Neuronal stem cell (in vitro differentiated cells): ENCODE measurements around the gene AP1G2.

Experiments
- DNase-seq: peaks from one replicate; pipeline ENCODE4 v3.0.0-alpha.2; 2013; ENCODE audit warnings: low spot score
- H2AFZ ChIP-seq: one replicate; pipeline ENCODE4 v1.6.1; 2013; ENCODE audit warnings: mild to moderate bottlenecking, low read length, inconsistent platforms
- H2AK5ac ChIP-seq: 2 replicates; pipeline ENCODE4 v1.6.1; 2013; ENCODE audit warnings: low read depth, mild to moderate bottlenecking, inconsistent platforms, low read length, moderate library complexity, mixed read lengths
- H2BK120ac ChIP-seq: 2 replicates; pipeline ENCODE4 v1.6.1; 2013; ENCODE audit warnings: low read depth, mild to moderate bottlenecking, inconsistent platforms, low read length, moderate library complexity, mixed read lengths
- H2BK12ac ChIP-seq: one replicate; pipeline ENCODE4 v1.6.1; 2013; ENCODE audit warnings: low read length, inconsistent platforms
- H2BK15ac ChIP-seq: 2 replicates; pipeline ENCODE4 v1.6.1; 2013; ENCODE audit warnings: mild to moderate bottlenecking, low read length, inconsistent platforms, mixed read lengths
- H2BK5ac ChIP-seq: one replicate; pipeline ENCODE4 v1.6.1; 2013; ENCODE audit warnings: inconsistent platforms, mild to moderate bottlenecking, low read length, moderate library complexity
- H3K14ac ChIP-seq: one replicate; pipeline ENCODE4 v1.6.1; 2013; ENCODE audit warnings: low read length, inconsistent platforms
- H3K18ac ChIP-seq: 2 replicates; pipeline ENCODE4 v1.6.1; 2013; ENCODE audit warnings: low read length, inconsistent platforms
- H3K23ac ChIP-seq: 2 replicates; pipeline ENCODE4 v1.6.1; 2013; ENCODE audit warnings: low read depth, mild to moderate bottlenecking, mixed read lengths, low read length, inconsistent platforms; ENCODE audit not compliant: poor library complexity
- H3K27ac ChIP-seq: replicated peaks from 3 replicates; pipeline ENCODE4 v1.5.1; 2013; ENCODE audit warnings: low read length, inconsistent platforms
- H3K27me3 ChIP-seq, 3 experiments: 2 replicates each; pipeline ENCODE4 v1.6.1; 2013; ENCODE audit warnings: low read length in 3 of 3, mild to moderate bottlenecking in 2 of 3, inconsistent platforms in 1 of 3, low read depth in 1 of 3, mixed read lengths in 1 of 3, moderate library complexity in 1 of 3; ENCODE audit not compliant: control insufficient read depth in 3 of 3, insufficient read depth in 3 of 3
- H3K36me3 ChIP-seq, 2 donors: replicated peaks in 1 of 2; 2 replicates each; pipeline ENCODE4 v1.6.1; 2013; ENCODE audit warnings: low read length in 2 of 2; ENCODE audit not compliant: control insufficient read depth in 2 of 2, insufficient read depth in 2 of 2
- H3K4ac ChIP-seq: 2 replicates; pipeline ENCODE4 v1.6.1; 2013; ENCODE audit warnings: inconsistent platforms, mild to moderate bottlenecking, low read length, moderate library complexity
- H3K4me1 ChIP-seq, 2 donors: 1 replicate in 1 of 2; 2 replicates in 1 of 2; pipeline ENCODE4 v1.6.1; 2013; ENCODE audit warnings: low read length in 2 of 2, low read depth in 1 of 2; ENCODE audit not compliant: control insufficient read depth in 2 of 2, insufficient read depth in 1 of 2
- H3K4me2 ChIP-seq: one replicate; pipeline ENCODE4 v1.6.1; 2013; ENCODE audit warnings: mild to moderate bottlenecking, low read length, inconsistent platforms; ENCODE audit not compliant: insufficient read depth, poor library complexity, severe bottlenecking
- H3K4me3 ChIP-seq, 2 donors: 2 replicates each; pipeline ENCODE4 v1.5.1; 2013; ENCODE audit warnings: low read length in 2 of 2, mild to moderate bottlenecking in 2 of 2, inconsistent platforms in 1 of 2, moderate library complexity in 1 of 2
- H3K79me1 ChIP-seq: one replicate; pipeline ENCODE4 v1.6.1; 2013; ENCODE audit warnings: low read depth, mild to moderate bottlenecking, inconsistent platforms, low read length, moderate library complexity
- H3K9ac ChIP-seq: one replicate; pipeline ENCODE4 v1.6.1; 2013; ENCODE audit warnings: mild to moderate bottlenecking, low read depth, low read length, inconsistent platforms; ENCODE audit not compliant: poor library complexity
- H3K9me3 ChIP-seq, 2 donors: replicated peaks in 1 of 2; 2 replicates each; pipeline versions ENCODE3 to v1.6.1; 2013; ENCODE audit warnings: low read length in 2 of 2, mild to moderate bottlenecking in 2 of 2, inconsistent platforms in 1 of 2, low read depth in 1 of 2, mixed read lengths in 1 of 2, moderate library complexity in 1 of 2; ENCODE audit not compliant: control insufficient read depth in 2 of 2, insufficient read depth in 1 of 2
- H4K8ac ChIP-seq: one replicate; pipeline ENCODE4 v1.6.1; 2013; ENCODE audit warnings: low read depth, mild to moderate bottlenecking, inconsistent platforms, low read length, moderate library complexity
- H4K91ac ChIP-seq: one replicate; pipeline ENCODE4 v1.6.1; 2013; ENCODE audit warnings: low read length, low read depth, mild to moderate bottlenecking, inconsistent platforms; ENCODE audit not compliant: poor library complexity
- WGBS, 2 donors: extraction: QIAGEN DNeasy Blood & Tissue Kit; methylation state at CpG; one replicate each; pipeline ENCODE4 v1.1.7; 2013; ENCODE audit warnings: missing lambda C conversion rate in 2 of 2, mixed read lengths in 1 of 2; ENCODE audit not compliant: insufficient read length in 2 of 2, insufficient replicate concordance in 1 of 2; ENCODE audit errors: extremely low coverage in 2 of 2; 5-methylcytosine and 5-hydroxymethylcytosine counted together

AP1G2 gene

GRCh38 chr14:23565626-23566025 is 2.0 kb downstream of the AP1G2 start:
- H3K9ac ChIP-seq = peak overlapping the region; percentile 25
- no peak overlapping the region for H4K8ac ChIP-seq
- no peak overlapping the region for H3K23ac ChIP-seq
- no peak overlapping the region for H3K27ac ChIP-seq
- H3K4me3 ChIP-seq = no peak overlapping the region
- no peak overlapping the region for H4K91ac ChIP-seq
- no peak overlapping the region for H3K18ac ChIP-seq
- peaks cover 6 to 14% of the 10 kb centered on the region in 2 donors for H3K4me1 ChIP-seq
- H2BK12ac ChIP-seq = no peak overlapping the region
- no peak overlapping the region for H2BK120ac ChIP-seq
- no CpG with 5 or more reads among the region's 11 CpGs for WGBS, 2 donors
- H2BK15ac ChIP-seq = no peak overlapping the region
- no peak overlapping the region for H3K14ac ChIP-seq
- no peak overlapping the region for H3K4ac ChIP-seq
- H3K4me2 ChIP-seq = no peak overlapping the region
- H3K9me3 ChIP-seq = no peaks in the 10 kb centered on the region
- no peak overlapping the region for H2AFZ ChIP-seq
- H3K27me3 ChIP-seq = peaks cover 0 to 51% (median 0%) of the 10 kb centered on the region in 3 experiments
- DNase-seq = no peak
- no peak overlapping the region for H2BK5ac ChIP-seq
- peaks cover 2% of the 10 kb centered on the region for H3K79me1 ChIP-seq
- H2AK5ac ChIP-seq = no peak overlapping the region
- H3K36me3 ChIP-seq = peaks cover 0 to 27% of the 10 kb centered on the region in 2 donors

GRCh38 chr14:23564876-23565275 is 2.7 kb downstream of the AP1G2 start:
- no peak overlapping the region for H3K14ac ChIP-seq
- H3K9ac ChIP-seq = peak overlapping the region; percentile 21
- H3K4me1 ChIP-seq = peaks cover 6 to 14% of the 10 kb centered on the region in 2 donors
- no peak overlapping the region for H2BK120ac ChIP-seq
- no peak overlapping the region for H2AFZ ChIP-seq
- no peak overlapping the region for H3K4me2 ChIP-seq
- WGBS, 2 donors = no CpG with 5 or more reads among the region's 7 CpGs
- H3K27me3 ChIP-seq = peaks cover 0 to 51% (median 0%) of the 10 kb centered on the region in 3 experiments
- H3K23ac ChIP-seq = no peak overlapping the region
- H4K8ac ChIP-seq = no peak overlapping the region
- H3K4me3 ChIP-seq = no peak overlapping the region
- H2AK5ac ChIP-seq = no peak overlapping the region
- peaks cover 2% of the 10 kb centered on the region for H3K79me1 ChIP-seq
- no peak overlapping the region for H2BK12ac ChIP-seq
- no peak overlapping the region for H3K4ac ChIP-seq
- no peak overlapping the region for H2BK5ac ChIP-seq
- H3K27ac ChIP-seq = no peak overlapping the region
- H4K91ac ChIP-seq = no peak overlapping the region
- no peak for DNase-seq
- peaks cover 4 to 31% of the 10 kb centered on the region in 2 donors for H3K36me3 ChIP-seq
- H3K9me3 ChIP-seq = no peaks in the 10 kb centered on the region
- H3K18ac ChIP-seq = no peak overlapping the region
- H2BK15ac ChIP-seq = no peak overlapping the region

- Histone ChIP-seq H3K4me2 (no peak overlapping the region), H2BK5ac (no peak overlapping the region), H2AK5ac (no peak overlapping the region), H3K4me3 (no peak overlapping the region), H3K36me3 (peaks cover 10 to 34% of the 10 kb centered on the region in 2 donors), H3K79me1 (peaks cover 2% of the 10 kb centered on the region), H3K4ac (no peak overlapping the region), H3K27me3 (peaks cover 0 to 46% (median 0%) of the 10 kb centered on the region in 3 experiments), H3K23ac (peak overlapping the region; percentile 13), H3K4me1 (peaks cover 6 to 8% of the 10 kb centered on the region in 2 donors), H3K9me3 (no peaks in the 10 kb centered on the region), H3K18ac (no peak overlapping the region), H4K91ac (no peak overlapping the region), H2BK15ac (no peak overlapping the region), H2BK12ac (no peak overlapping the region), H2BK120ac (no peak overlapping the region), H2AFZ (no peak overlapping the region), H3K27ac (no peak overlapping the region), H3K9ac (no peak overlapping the region), H3K14ac (no peak overlapping the region), H4K8ac (no peak overlapping the region)
- WGBS, 2 donors = no CpG with 5 or more reads among the region's 13 CpGs
- DNase-seq = no peak
These were observed 3.3 kb downstream of the AP1G2 start for GRCh38 chr14:23564181-23564812.

- no peak overlapping the region for H3K4ac ChIP-seq
- H3K9ac ChIP-seq = no peak overlapping the region
- H3K9me3 ChIP-seq = no peaks in the 10 kb centered on the region
- H3K27ac ChIP-seq = no peak overlapping the region
- no peak for DNase-seq
- no peak overlapping the region for H3K14ac ChIP-seq
- peaks cover 14 to 36% of the 10 kb centered on the region in 2 donors for H3K36me3 ChIP-seq
- H3K79me1 ChIP-seq = peaks cover 2% of the 10 kb centered on the region
- H2AFZ ChIP-seq = no peak overlapping the region
- no peak overlapping the region for H2BK15ac ChIP-seq
- H3K4me3 ChIP-seq = no peak overlapping the region
- H3K27me3 ChIP-seq = peaks cover 0 to 40% (median 0%) of the 10 kb centered on the region in 3 experiments
- peak overlapping the region; percentile 13 for H3K23ac ChIP-seq
- no peak overlapping the region for H2BK12ac ChIP-seq
- no peak overlapping the region for H2BK5ac ChIP-seq
- no CpG with 5 or more reads among the region's 14 CpGs for WGBS, 2 donors
- H3K18ac ChIP-seq = no peak overlapping the region
- no peak overlapping the region for H2AK5ac ChIP-seq
- H3K4me2 ChIP-seq = no peak overlapping the region
- no peak overlapping the region for H2BK120ac ChIP-seq
- H4K8ac ChIP-seq = no peak overlapping the region
- H4K91ac ChIP-seq = no peak overlapping the region
- peaks cover 5 to 6% of the 10 kb centered on the region in 2 donors for H3K4me1 ChIP-seq
These were observed 4.0 kb downstream of the AP1G2 start for GRCh38 chr14:23563473-23564180.
